OCI-LY3 (cell line): ENCODE measurements around the gene KRTCAP2.
"Not testable (repeated sequence)": the region's sequence is repeated elsewhere in the genome, so short reads cannot be mapped to it uniquely, and the experiment has no call there.

Source experiments
- H2AFZ ChIP-seq: fragments of 200-600, 300-600 bp; shearing (Covaris generic); 2 replicates; pipeline ENCODE4 v1.6.0; 2014; ENCODE audit warnings: antibody characterized with exemption, low read depth, low read length
- H3K27ac ChIP-seq: fragments of 200-600, 300-600 bp; sonication (generic); 2 replicates; pipeline ENCODE4 v1.5.1; 2014; ENCODE audit warnings: mild to moderate bottlenecking, low read length, moderate library complexity, mixed read lengths
- H3K27me3 ChIP-seq: fragments of 200-600, 300-600 bp; sonication (generic); 2 replicates; pipeline ENCODE4 v1.6.1; 2014; ENCODE audit warnings: low read depth, low read length, mixed read lengths
- H3K36me3 ChIP-seq: fragments of 200-600, 300-600 bp; sonication (generic); replicated peaks from 2 replicates; pipeline ENCODE3; 2014; ENCODE audit warnings: low read depth, low read length, mixed read lengths
- H3K4me1 ChIP-seq: fragments of 300-600, 200-600 bp; sonication (generic); 2 replicates; pipeline ENCODE4 v1.6.1; 2014; ENCODE audit warnings: low read length, mixed read lengths
- H3K4me2 ChIP-seq: fragments of 200-600, 300-600 bp; sonication (generic); 2 replicates; pipeline ENCODE4 v1.6.1; 2014; ENCODE audit warnings: low read length, mixed read lengths
- H3K4me3 ChIP-seq: fragments of 300-600, 200-600 bp; sonication (generic); 2 replicates; pipeline ENCODE4 v1.5.1; 2014; ENCODE audit warnings: antibody characterized with exemption, mild to moderate bottlenecking, low read length, moderate library complexity
- H3K79me2 ChIP-seq: fragments of 300-600, 200-600 bp; shearing (Covaris generic); 2 replicates; pipeline ENCODE4 v1.6.1; 2014; ENCODE audit warnings: mild to moderate bottlenecking, low read length, mixed read lengths
- H3K9ac ChIP-seq: fragments of 300-600, 200-600 bp; shearing (Covaris generic); 2 replicates; pipeline ENCODE4 v1.6.0; 2014; ENCODE audit warnings: mild to moderate bottlenecking, low read length, moderate library complexity
- H3K9me3 ChIP-seq: fragments of 200-600, 300-600 bp; shearing (Covaris generic); 2 replicates; pipeline ENCODE4 v1.6.1; 2014; ENCODE audit warnings: low read length, mixed read lengths; ENCODE audit not compliant: insufficient read depth
- H4K20me1 ChIP-seq: fragments of 200-600, 300-600 bp; sonication (generic); 2 replicates; pipeline ENCODE4 v1.6.1; 2016; ENCODE audit warnings: low read length, mixed read lengths; ENCODE audit not compliant: insufficient read depth
- CTCF ChIP-seq: fragments of 200-600, 300-600 bp; sonication (generic); IDR thresholded peaks from 2 replicates; pipeline ENCODE4 v1.5.1; 2014; ENCODE audit warnings: antibody characterized with exemption, low read length, low read depth
- EZH2phosphoT487 ChIP-seq: fragments of 200-600 bp; shearing (Covaris generic); IDR thresholded peaks from 2 replicates; pipeline ENCODE4 v1.6.1; 2018; ENCODE audit warnings: antibody characterized with exemption, mixed run types, low read depth

The KRTCAP2 gene

GRCh38 chr1:155167166-155168104 is 5.7 kb downstream of the KRTCAP2 start:
- H3K4me3 ChIP-seq: peak overlapping the region; percentile 77
- no peaks in the 10 kb centered on the region for H4K20me1 ChIP-seq
- peak overlapping the region; percentile 60 for H3K9ac ChIP-seq
- H2AFZ ChIP-seq: peak overlapping the region; percentile 77; the same call in 1 of the 2 replicates
- peaks cover 15% of the 10 kb centered on the region for H3K36me3 ChIP-seq
- TF ChIP-seq CTCF: peak; percentile 99
- no peak for TF ChIP-seq EZH2phosphoT487
- no peaks in the 10 kb centered on the region for H3K27me3 ChIP-seq
- peaks cover 17% of the 10 kb centered on the region for H3K4me1 ChIP-seq
- H3K27ac ChIP-seq: peak overlapping the region; percentile 22
- peaks cover 9% of the 10 kb centered on the region for H3K79me2 ChIP-seq
- peak overlapping the region; percentile 95 for H3K4me2 ChIP-seq
- H3K9me3 ChIP-seq: no peaks in the 10 kb centered on the region

GRCh38 chr1:155166471-155167165 is 6.5 kb downstream of the KRTCAP2 start:
- Histone ChIP-seq H4K20me1 (no peaks in the 10 kb centered on the region), H2AFZ (peak overlapping the region; percentile 53; the same call in 1 of the 2 replicates), H3K79me2 (peaks cover 3% of the 10 kb centered on the region; the same call in 1 of the 2 replicates), H3K36me3 (peaks cover 15% of the 10 kb centered on the region), H3K27me3 (no peaks in the 10 kb centered on the region), H3K27ac (no peak overlapping the region), H3K4me1 (peaks cover 10% of the 10 kb centered on the region), H3K4me3 (peak overlapping the region; percentile 77), H3K9ac (peak overlapping the region; percentile 41; the same call in 1 of the 2 replicates), H3K9me3 (no peaks in the 10 kb centered on the region), H3K4me2 (peak overlapping the region; percentile 95)
- TF ChIP-seq EZH2phosphoT487 (no peak), CTCF (no peak)

- H3K9ac ChIP-seq: no peak overlapping the region
- peak overlapping the region; percentile 95 for H3K4me2 ChIP-seq
- no peaks in the 10 kb centered on the region for H4K20me1 ChIP-seq
- peaks cover 15% of the 10 kb centered on the region for H3K36me3 ChIP-seq
- H3K27ac ChIP-seq: no peak overlapping the region
- no peaks in the 10 kb centered on the region for H3K79me2 ChIP-seq
- H3K9me3 ChIP-seq: no peaks in the 10 kb centered on the region
- H2AFZ ChIP-seq: no peak overlapping the region
- TF ChIP-seq EZH2phosphoT487 (no peak), CTCF (no peak)
- H3K4me3 ChIP-seq: peak overlapping the region; percentile 38; the same call in 1 of the 2 replicates
- H3K4me1 ChIP-seq: peaks cover 10% of the 10 kb centered on the region
- H3K27me3 ChIP-seq: no peaks in the 10 kb centered on the region
These were observed 7.0 kb downstream of the KRTCAP2 start for GRCh38 chr1:155166051-155166470.

- Histone ChIP-seq H3K4me1 (peaks cover 10% of the 10 kb centered on the region), H3K36me3 (peaks cover 11% of the 10 kb centered on the region)
- H3K79me2 ChIP-seq, H3K27ac ChIP-seq, H3K4me2 ChIP-seq, H3K4me3 ChIP-seq, H3K9ac ChIP-seq, H2AFZ ChIP-seq, H4K20me1 ChIP-seq, H3K27me3 ChIP-seq, H3K9me3 ChIP-seq: not testable (repeated sequence)
These were observed 8.5 kb downstream of the KRTCAP2 start for GRCh38 chr1:155164625-155165024.

GRCh38 chr1:155163785-155164184 is 9.3 kb downstream of the KRTCAP2 start:
- H3K9me3 ChIP-seq, H3K27ac ChIP-seq, H3K79me2 ChIP-seq, H3K4me2 ChIP-seq, H3K27me3 ChIP-seq, H2AFZ ChIP-seq, H3K9ac ChIP-seq, H4K20me1 ChIP-seq, H3K36me3 ChIP-seq, H3K4me3 ChIP-seq: not testable (repeated sequence)
- peaks cover 10% of the 10 kb centered on the region for H3K4me1 ChIP-seq

GRCh38 chr1:155162631-155163030 is 10.5 kb downstream of the KRTCAP2 start:
- not testable (repeated sequence) for H3K9me3 ChIP-seq, H3K79me2 ChIP-seq, H3K27me3 ChIP-seq, H3K36me3 ChIP-seq, H3K4me1 ChIP-seq, H4K20me1 ChIP-seq, H3K27ac ChIP-seq, H3K9ac ChIP-seq, H3K4me3 ChIP-seq, H2AFZ ChIP-seq, H3K4me2 ChIP-seq
